B cell (primary cell): ENCODE data around the gene TOR1AIP1.

ENCODE experiments used
- CTCF ChIP-seq: fragments of 200-600 bp; IDR thresholded peaks from one replicate; pipeline ENCODE4 v1.8.0; 2022; ENCODE audit warnings: antibody characterized with exemption, mild to moderate bottlenecking
- EZH2 ChIP-seq: IDR thresholded peaks from 2 replicates; pipeline ENCODE4 v1.6.1; 2012; ENCODE audit warnings: borderline replicate concordance, low read depth, mild to moderate bottlenecking, moderate library complexity, low read length; ENCODE audit not compliant: insufficient read depth, poor library complexity, severe bottlenecking

- TF ChIP-seq CTCF, result no peak
- no peak for TF ChIP-seq EZH2
These were observed 40.9 kb downstream of the TOR1AIP1 start for GRCh38 chr1:179923029-179923428.
